Breast epithelium (tissue), 4 donors: ENCODE data around the gene ANTXR2. TPM values are rescaled to one million over a fixed set of nuclear protein-coding genes. Genes with fewer than 3 reads are reported as not detected.
A peak's percentile ranks its signal among the peaks of the same experiment; 100 is the strongest.
"Not testable (repeated sequence)": the region's sequence is repeated elsewhere in the genome, so short reads cannot be mapped to it uniquely, and the experiment has no call there.

Experiments used
- DNase-seq, 2 donors: peaks; one replicate each; pipeline ENCODE4 v3.0.0-alpha.2; 2019; ENCODE audit warnings: low spot score in 2 of 2
- H3K27ac ChIP-seq, 2 donors: fragments of 200-600 bp; sonication (generic) in 1 of 2; one replicate each; pipeline ENCODE4 v1.5.1; 2016 to 2019; ENCODE audit warnings: mild to moderate bottlenecking in 1 of 2
- H3K27me3 ChIP-seq, 2 donors: fragments of 200-600 bp; sonication (generic) in 1 of 2; one replicate each; pipeline versions ENCODE4 v1.5.1 to v1.6.0; 2017 to 2019; ENCODE audit warnings: control low read depth in 1 of 2, mild to moderate bottlenecking in 1 of 2
- H3K36me3 ChIP-seq: fragments of 200-600 bp; one replicate; pipeline ENCODE4 v1.5.1; 2019
- H3K4me1 ChIP-seq, 2 donors: fragments of 200-600 bp; sonication (generic); one replicate each; pipeline ENCODE4 v1.5.1; 2016 to 2019; ENCODE audit warnings: control low read depth in 1 of 2
- H3K4me3 ChIP-seq, 3 donors: fragments of 200-600 bp; sonication (generic); 1 replicate in 2 of 3; 2 replicates in 1 of 3; pipeline ENCODE4 v1.5.1; 2016 to 2019; ENCODE audit warnings: mild to moderate bottlenecking in 3 of 3, moderate library complexity in 2 of 3
- H3K9me3 ChIP-seq, 2 donors: fragments of 200-600 bp; sonication (generic) in 1 of 2; one replicate each; pipeline ENCODE4 v1.5.1; 2016 to 2019; ENCODE audit warnings: control low read depth in 1 of 2
- CTCF ChIP-seq, 3 donors: fragments of 450-650 bp; IDR thresholded peaks; one replicate each; pipeline ENCODE4 v1.5.1; 2016 to 2017; ENCODE audit warnings: antibody characterized with exemption in 3 of 3, mild to moderate bottlenecking in 3 of 3, moderate library complexity in 3 of 3
- POLR2A ChIP-seq: fragments of 450-650 bp; IDR thresholded peaks from one replicate; pipeline ENCODE4 v1.6.1; 2016; ENCODE audit warnings: antibody characterized with exemption, mild to moderate bottlenecking, moderate library complexity
- POLR2AphosphoS5 ChIP-seq, 3 donors: sonication (generic); formaldehyde crosslinking; IDR thresholded peaks; one replicate each; pipeline ENCODE4 v1.6.1; 2017; ENCODE audit warnings: antibody characterized with exemption in 3 of 3
- intact Hi-C: fragments of 100-400 bp; cut with DNase I; formaldehyde crosslinking; loops from one replicate; pipeline ENCODE4 v1.15.1; 2023; ENCODE audit warnings: low total_unique reads
- total RNA-seq, 3 donors: library from RNA; depleted of rRNA; stranded (reverse); fragments of >200 nt; gene quantifications; one replicate each; pipeline ENCODE4 v1.1.0, GENCODE V29; 2016

ANTXR2 gene
- total RNA-seq, result 100 to 1,000 TPM in 1 of 3 donors, 10 to 100 TPM in 2; 55.1 to 229 (median 77.4) TPM

GRCh38 chr4:80072744-80073472 lies at the start of gene ANTXR2:
Gene ANTXR2 (minus strand): TSS chr4:80073229. CDS start chr4:80072560, 669 bp downstream.
- intact Hi-C loops, result loop anchor here (5.0 to 10.0 kb wide), 2 partner anchors 458 to 1116 kb away; no protein-coding TSS in a partner anchor

GRCh38 chr4:80121815-80122214 lies 48.8 kb upstream of the ANTXR2 start:
- intact Hi-C loops, H3K9me3 ChIP-seq, H3K27ac ChIP-seq, H3K27me3 ChIP-seq, DNase-seq, H3K4me3 ChIP-seq, H3K4me1 ChIP-seq, H3K36me3 ChIP-seq: not testable (repeated sequence)

More at GRCh38 chr4:80072744-80073472, at the start of gene ANTXR2:
- peak within 1 kb of the TSS; percentile 84 to 89 for H3K27ac ChIP-seq
- H3K36me3 ChIP-seq, result no peaks in the 10 kb centered on the region
- H3K27me3 ChIP-seq, result no peaks in the 10 kb centered on the region
- DNase-seq, result peak; percentile 67 to 79
- peak within 1 kb of the TSS; percentile 70 to 99 (median 95) for H3K4me3 ChIP-seq
- TF ChIP-seq POLR2AphosphoS5 (IDR thresholded peaks at IDR 0.05) (peak in 2 of 3 donors; percentile 59 to 67), POLR2A (no peak), CTCF (IDR thresholded peaks at IDR 0.05) (no peak)
- no peaks in the 10 kb centered on the region for H3K9me3 ChIP-seq
- H3K4me1 ChIP-seq, result no peaks in the 10 kb centered on the region

GRCh38 chr4:80119620-80120019 lies 46.6 kb upstream of the ANTXR2 start:
- H3K27me3 ChIP-seq, H3K27ac ChIP-seq, H3K36me3 ChIP-seq, intact Hi-C loops, H3K9me3 ChIP-seq, H3K4me1 ChIP-seq, H3K4me3 ChIP-seq, DNase-seq: not testable (repeated sequence)

- peaks cover 0 to 4% of the 10 kb centered on the region in 2 donors for H3K9me3 ChIP-seq
- H3K27me3 ChIP-seq, result no peaks in the 10 kb centered on the region
- H3K27ac ChIP-seq, result no peak overlapping the region
- no peak overlapping the region for H3K4me3 ChIP-seq
- DNase-seq, result no peak
- intact Hi-C loops, result no loop called here
- no peaks in the 10 kb centered on the region for H3K4me1 ChIP-seq
- TF ChIP-seq CTCF (IDR thresholded peaks at IDR 0.05), result no peak
- no peak for TF ChIP-seq POLR2AphosphoS5 (IDR thresholded peaks at IDR 0.05)
- no peak for TF ChIP-seq POLR2A
- no peaks in the 10 kb centered on the region for H3K36me3 ChIP-seq
These were observed 43.5 kb upstream of the ANTXR2 start for GRCh38 chr4:80116516-80116915.

- Histone ChIP-seq H3K27me3 (no peaks in the 10 kb centered on the region), H3K36me3 (no peaks in the 10 kb centered on the region), H3K4me3 (no peak overlapping the region), H3K4me1 (no peaks in the 10 kb centered on the region), H3K27ac (no peak overlapping the region), H3K9me3 (peaks cover 0 to 4% of the 10 kb centered on the region in 2 donors)
- intact Hi-C loops, result no loop called here
- no peak for DNase-seq
- TF ChIP-seq POLR2AphosphoS5 (IDR thresholded peaks at IDR 0.05) (no peak), CTCF (IDR thresholded peaks at IDR 0.05) (no peak), POLR2A (no peak)
These were observed 42.5 kb upstream of the ANTXR2 start for GRCh38 chr4:80115368-80116181.

- Histone ChIP-seq H3K27me3 (no peaks in the 10 kb centered on the region), H3K4me3 (no peak overlapping the region), H3K4me1 (no peaks in the 10 kb centered on the region), H3K27ac (no peak overlapping the region), H3K9me3 (peaks cover 0 to 4% of the 10 kb centered on the region in 2 donors), H3K36me3 (no peaks in the 10 kb centered on the region)
- no peak for DNase-seq
- intact Hi-C loops, result no loop called here
- TF ChIP-seq CTCF (IDR thresholded peaks at IDR 0.05) (no peak), POLR2A (no peak), POLR2AphosphoS5 (IDR thresholded peaks at IDR 0.05) (no peak)
These were observed 41.8 kb upstream of the ANTXR2 start for GRCh38 chr4:80114732-80115265.
